PFSK-1 (cell line): ENCODE measurements around the gene FANK1.

Experiments
- POLR2AphosphoS5 ChIP-seq: IDR thresholded peaks from 2 replicates; pipeline ENCODE4 v1.6.1; 2012; ENCODE audit warnings: low read depth, mild to moderate bottlenecking, control low read depth, low read length, moderate library complexity
- SIN3A ChIP-seq: IDR thresholded peaks from 2 replicates; pipeline ENCODE4 v1.6.1; 2012; ENCODE audit warnings: mild to moderate bottlenecking, low read length, moderate library complexity, borderline replicate concordance; ENCODE audit not compliant: insufficient read depth
- TF ChIP-seq, protein P1 (sequence below), 2 experiments: IDR thresholded peaks; 2 replicates each; pipeline versions ENCODE4 v1.6.1 to v1.8.0; 2011 to 2012; ENCODE audit warnings: low read depth in 2 of 2, low read length in 2 of 2, control low read depth in 1 of 2, inconsistent platforms in 1 of 2, mild to moderate bottlenecking in 1 of 2, moderate library complexity in 1 of 2; ENCODE audit not compliant: insufficient read depth in 1 of 2

DNA sequence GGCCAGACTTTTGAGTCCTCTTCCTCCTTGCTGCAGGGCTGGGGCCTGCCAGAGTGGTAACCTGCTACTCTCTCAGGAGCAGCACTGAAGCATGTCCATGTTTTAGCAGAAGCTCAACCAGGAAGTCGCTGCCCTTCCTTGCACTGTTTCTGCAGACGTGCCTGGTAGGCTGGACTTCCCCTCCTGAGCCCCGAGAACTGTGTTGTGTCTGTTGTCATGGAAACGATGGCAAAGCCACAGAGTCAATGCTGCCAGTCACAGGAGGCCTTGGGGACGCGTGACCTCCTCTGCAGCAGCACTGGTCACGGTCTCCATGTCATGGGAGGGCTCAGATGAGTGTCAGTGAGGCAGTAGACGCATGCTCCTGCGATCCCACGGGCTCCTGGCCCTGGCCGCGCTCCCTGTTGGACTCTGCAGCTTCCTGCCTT is 145.5 kb downstream of the FANK1 start:
- TF ChIP-seq, protein P1, sequence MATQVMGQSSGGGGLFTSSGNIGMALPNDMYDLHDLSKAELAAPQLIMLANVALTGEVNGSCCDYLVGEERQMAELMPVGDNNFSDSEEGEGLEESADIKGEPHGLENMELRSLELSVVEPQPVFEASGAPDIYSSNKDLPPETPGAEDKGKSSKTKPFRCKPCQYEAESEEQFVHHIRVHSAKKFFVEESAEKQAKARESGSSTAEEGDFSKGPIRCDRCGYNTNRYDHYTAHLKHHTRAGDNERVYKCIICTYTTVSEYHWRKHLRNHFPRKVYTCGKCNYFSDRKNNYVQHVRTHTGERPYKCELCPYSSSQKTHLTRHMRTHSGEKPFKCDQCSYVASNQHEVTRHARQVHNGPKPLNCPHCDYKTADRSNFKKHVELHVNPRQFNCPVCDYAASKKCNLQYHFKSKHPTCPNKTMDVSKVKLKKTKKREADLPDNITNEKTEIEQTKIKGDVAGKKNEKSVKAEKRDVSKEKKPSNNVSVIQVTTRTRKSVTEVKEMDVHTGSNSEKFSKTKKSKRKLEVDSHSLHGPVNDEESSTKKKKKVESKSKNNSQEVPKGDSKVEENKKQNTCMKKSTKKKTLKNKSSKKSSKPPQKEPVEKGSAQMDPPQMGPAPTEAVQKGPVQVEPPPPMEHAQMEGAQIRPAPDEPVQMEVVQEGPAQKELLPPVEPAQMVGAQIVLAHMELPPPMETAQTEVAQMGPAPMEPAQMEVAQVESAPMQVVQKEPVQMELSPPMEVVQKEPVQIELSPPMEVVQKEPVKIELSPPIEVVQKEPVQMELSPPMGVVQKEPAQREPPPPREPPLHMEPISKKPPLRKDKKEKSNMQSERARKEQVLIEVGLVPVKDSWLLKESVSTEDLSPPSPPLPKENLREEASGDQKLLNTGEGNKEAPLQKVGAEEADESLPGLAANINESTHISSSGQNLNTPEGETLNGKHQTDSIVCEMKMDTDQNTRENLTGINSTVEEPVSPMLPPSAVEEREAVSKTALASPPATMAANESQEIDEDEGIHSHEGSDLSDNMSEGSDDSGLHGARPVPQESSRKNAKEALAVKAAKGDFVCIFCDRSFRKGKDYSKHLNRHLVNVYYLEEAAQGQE (IDR thresholded peaks at IDR 0.05; ENCODE audit: insufficient read depth in 1 of 2, low read depth in 2 of 2, low read length in 2 of 2) = no peak
- TF ChIP-seq SIN3A (no peak), POLR2AphosphoS5 (no peak)
